Iris pigment epithelial cell (primary cell): ENCODE measurements around the gene HCN4.

Experiments
- DNase-seq: peaks from one replicate; pipeline ENCODE4 v3.0.0-alpha.2; 2011; ENCODE audit warnings: low read depth

HCN4 gene

DNA sequence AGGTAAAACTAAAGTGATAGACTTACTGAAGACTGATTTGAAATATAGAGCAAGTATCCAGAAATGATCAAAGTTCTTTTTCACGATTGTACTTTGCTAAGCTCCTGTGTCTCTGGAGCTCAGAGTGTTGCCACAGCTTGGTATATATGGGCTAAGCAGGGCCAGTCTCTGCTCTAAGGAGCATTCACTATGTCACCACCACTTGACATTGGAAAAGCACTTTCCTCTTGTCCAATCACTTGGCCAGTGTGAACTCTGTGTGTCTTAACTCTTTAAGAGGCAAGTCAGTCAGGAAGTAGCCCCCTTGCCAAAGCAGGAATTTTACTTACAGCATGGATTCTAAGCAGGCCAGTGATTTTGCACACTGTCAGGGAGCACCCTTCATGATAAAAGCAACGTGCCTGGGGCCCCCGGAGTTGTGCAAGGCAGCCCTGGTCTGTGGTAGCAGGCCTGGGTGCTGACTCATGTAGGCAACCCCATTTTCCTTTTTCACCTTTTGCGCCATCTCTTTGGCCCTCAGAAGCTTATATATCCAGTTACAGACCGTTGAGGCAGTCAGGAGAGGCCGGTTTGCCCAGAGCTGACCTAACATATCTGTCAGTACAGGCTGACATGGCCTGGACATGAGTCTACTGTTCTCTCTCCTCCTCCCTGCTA, 73.0 kb downstream of the HCN4 start:
- DNase-seq: peak; percentile 83

DNA sequence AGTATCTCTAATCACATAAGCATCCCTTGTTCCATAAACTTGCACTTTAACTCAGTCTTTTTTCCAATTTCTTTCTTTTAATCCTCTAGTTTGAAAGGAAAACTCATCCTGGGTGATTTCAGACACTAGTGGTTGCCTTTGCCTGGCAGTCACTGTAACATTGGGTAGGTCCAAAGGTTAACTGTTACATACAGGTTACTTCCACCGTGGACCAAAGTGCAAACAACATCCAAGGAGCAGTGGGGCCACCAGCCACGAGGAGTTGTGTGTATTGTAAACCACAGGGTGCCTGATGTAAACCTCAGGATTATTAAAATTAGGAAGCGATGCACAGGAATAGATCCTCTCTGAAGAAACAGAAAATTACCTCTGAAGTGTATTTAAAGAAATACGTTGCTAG, 75.0 kb downstream of the HCN4 start:
- DNase-seq: no peak

DNA sequence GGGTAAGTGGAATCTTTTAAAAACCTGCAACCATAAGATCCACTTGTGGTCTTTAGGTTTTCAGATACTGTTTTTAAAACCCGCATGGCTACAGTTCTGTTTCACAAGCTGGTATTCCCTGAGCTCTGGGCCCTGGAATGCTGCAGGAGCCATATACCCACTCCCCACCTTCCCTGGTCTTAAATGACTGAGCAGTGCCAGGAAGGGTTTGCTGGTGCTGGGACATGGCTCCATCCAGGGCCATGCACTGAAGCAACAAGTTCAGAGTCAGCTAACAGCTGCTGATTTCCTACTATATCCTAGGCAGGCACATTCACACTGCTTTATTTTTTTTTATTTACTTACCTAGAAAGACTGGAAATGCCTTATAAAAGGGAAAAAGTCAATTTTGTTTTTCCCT, 77.3 kb downstream of the HCN4 start:
- no peak for DNase-seq

DNA sequence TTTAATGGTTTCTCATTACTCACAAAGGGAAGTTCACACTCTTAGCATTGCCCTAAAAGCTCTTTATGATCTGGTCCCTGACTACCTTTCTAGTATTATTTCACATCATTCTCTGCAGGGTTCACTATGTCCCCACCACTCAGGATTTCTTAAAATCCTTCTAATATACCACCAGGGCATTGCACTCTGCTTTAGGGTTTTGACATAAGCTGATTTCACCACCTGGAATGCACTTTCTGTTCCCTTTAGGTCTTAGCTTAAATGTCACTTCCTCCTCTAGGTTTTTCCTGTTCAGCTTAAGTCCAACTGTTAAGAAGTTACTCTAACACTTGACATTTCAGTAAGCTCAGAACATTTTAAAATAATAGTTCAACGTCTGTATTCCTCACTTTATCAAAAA, 81.7 kb downstream of the HCN4 start:
- DNase-seq: peak; percentile 12

DNA sequence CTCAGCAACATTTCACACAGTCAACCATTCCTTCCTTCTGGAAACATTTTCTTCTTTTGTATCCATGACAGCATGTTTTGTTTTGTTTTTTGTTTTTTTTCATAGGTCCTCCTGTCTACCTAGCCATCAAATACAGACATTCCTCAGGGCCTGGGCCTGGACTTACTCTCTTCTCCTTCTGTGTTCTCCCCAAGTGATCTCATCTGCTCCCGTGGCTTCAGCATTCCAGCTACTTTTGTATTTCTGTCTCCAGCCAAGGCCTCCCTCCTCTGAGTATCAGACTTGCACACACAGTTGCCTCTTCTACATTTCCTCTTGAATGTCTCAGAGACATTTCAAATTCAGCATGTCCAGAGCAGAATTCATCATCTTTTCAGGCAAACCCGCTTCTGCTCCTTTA, 82.4 kb downstream of the HCN4 start:
- DNase-seq: peak; percentile 16

DNA sequence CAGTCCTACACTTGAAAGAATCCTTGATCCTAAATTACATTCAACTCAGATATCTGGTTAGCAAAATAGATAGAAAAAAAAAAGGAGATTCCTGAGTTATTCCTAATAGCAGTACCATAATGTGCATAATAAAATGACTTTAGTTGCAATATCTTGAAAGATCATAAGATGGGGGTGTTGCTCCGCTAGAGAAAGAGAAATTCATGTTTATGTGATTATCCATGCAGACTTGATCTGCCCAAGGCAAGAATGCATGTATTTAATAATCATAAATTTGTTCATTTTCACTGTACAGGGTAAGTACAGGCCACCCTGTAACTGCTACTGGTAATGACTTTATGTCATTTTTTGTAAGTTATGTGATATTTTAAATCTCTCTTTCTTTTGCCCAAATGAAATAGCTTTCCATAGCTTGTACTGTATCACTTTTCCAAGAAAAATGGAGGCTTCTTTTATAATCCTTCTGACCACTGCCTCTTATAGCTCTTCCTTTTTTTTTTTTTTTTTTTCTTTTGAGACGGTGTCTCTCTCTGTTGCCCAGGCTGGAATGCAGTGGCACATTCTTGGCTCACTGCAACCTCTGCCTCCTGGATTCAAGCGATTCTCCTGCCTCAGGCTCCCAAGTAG, 84.6 kb downstream of the HCN4 start:
- peak; percentile 47 for DNase-seq

DNA sequence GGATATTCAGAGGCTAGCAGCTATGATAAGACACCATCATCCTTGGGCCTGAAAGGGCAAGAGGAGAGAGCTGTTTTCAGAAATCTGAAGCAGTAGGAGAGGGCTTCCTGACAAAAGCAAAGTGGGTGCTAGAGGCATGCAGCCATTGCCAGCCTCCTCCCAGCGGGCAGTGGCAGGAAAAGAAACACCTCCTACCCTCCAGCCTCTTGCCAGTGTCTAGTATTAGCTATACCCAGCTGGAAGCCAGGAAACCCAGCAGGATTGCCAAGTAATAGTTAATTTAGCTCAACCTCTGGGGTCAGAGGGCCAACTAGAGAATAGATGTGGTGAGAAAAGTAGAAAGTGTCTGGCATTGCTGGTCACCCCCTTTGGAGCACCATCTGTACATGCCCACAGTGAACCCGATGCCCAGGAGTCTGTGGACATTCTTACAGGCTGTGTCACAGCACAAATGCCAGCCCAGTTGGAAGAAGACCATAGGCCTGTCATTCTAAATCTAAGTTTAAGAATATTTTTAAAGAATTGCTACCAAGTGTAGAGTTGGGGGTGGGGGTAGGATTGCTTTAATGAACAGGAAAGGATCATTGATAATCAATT, 85.3 kb downstream of the HCN4 start:
- DNase-seq: no peak

DNA sequence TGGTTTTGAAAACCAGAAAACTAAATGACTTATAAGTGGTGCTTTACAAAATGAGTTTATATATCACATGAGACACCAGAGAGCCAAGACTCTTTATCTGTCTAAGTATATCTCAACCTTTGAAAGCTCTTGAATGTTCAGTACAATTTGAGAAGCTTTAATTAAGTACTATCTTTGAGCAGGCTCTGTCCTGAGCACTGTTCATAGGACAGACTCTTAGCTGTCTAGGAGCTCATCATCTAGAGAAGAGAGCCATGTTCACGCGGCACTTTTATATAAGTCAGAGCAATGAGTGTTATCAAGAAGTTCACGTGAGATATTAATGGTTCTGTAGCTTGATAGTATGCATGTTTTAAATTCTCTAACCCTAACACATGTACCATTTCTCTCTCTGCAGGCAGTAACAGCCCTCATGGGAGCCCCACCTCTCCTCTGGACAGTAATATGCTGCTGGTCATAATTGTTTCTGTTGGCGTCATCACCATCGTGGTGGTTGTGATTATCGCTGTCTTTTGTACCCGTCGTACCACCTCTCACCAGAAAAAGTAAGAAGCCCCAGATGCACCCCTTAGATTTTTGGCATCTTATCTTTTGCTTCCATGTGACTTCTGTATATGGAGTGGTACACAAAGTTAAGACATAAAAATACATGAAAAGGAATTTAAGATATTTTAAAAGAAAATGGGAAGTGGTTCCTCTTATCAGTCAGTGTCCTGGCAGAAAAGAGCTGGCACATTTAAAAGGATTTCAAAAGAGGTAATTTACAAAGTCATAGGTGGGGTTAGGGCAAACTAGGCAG, 86.0 kb downstream of the HCN4 start:
- no peak for DNase-seq

DNA sequence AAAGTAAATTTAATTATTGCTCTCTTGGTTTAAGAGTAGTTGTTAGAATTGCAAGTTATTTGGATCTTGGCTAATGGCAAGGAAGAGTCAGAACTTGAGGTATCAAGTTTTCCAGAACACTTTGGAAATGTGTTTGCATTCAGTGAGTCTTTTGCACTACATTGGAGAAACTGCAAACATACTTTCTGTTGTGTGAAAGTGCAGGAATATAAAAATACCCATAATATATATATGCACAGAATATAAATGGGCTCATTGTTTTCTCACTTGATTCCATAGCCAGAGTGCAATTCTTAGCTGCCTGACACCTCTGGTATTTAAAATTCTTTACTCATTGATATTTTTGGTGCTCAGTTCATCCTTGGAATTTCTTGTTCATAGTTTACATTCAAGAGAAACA, 92.9 kb downstream of the HCN4 start:
- DNase-seq: no peak

DNA sequence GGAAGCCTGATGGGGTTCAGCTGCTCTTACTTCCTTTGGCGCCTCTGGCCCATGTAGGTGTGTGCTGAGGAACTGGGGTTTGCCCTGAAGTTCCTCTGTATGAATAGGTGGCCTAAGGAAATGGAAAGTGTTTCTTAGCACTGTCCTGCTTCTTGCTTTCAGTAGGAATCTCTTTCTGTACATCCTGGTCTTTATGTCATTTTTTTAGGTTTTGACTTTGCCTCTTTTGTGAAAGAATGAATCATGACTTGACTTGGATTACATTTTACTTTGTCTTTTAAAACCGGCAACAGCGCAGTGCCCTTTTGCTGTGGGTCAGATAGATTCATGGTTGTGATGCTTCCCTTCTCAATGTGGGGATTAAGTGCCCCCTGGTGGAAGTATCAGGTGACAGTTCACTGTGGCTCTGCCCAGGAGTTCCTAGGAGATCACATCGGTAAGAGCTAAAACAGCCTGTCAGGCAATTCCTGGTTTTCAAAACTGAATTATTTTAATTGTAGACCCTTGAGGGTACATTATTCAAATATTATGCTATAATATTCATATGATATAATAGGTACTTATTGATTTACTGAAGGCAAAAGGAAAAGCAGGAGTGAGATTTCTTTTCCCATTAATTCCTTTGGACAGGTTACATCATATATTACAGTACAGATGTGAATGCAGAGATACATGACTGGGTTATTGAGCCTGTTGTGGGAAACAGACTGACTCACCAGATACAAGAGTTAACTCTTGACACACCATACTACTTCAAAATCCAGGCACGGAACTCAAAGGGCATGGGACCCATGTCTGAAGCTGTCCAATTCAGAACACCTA, 95.4 kb downstream of the HCN4 start:
- peak; percentile 66 for DNase-seq

DNA sequence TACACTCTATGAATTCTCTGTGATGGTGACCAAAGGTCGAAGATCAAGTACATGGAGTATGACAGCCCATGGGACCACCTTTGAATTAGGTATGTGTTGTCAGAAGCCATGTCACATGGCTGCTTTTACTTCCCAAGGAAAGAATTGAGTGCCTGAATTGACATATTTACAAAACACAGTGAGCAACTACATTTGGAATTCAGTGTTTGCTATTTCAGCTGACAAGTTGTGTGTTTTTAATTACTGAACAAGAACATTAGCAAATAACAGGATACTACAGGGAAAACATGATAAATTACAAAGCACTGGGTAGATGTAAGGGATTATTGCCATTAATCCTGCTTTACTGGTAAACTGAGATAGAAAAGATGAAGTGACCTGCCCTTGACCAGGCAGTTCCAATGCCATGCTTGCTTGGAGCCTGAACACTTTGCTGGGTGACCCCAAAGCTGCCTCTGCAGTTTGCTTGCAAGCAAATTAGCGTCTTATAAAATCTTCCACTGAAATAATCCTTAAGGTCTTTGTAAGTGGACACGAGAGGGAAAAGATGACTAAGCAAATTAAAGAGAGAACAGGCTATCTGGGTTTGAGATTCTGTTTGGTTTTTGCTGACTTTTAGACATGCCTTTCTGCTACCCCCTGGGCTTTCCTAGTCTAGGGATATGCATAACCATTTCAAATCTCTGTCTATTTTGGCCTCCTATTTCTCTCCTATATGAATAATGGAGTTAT, 98.2 kb downstream of the HCN4 start:
- DNase-seq: peak; percentile 13
